Liver (tissue), 9 donors: Measurements from ENCODE around the gene DCPS. TPM values are rescaled to one million over a fixed set of nuclear protein-coding genes. Genes with fewer than 3 reads are reported as not detected.
A peak's percentile ranks its signal among the peaks of the same experiment; 100 is the strongest.
"Not testable (repeated sequence)": the region's sequence is repeated elsewhere in the genome, so short reads cannot be mapped to it uniquely, and the experiment has no call there.

Source experiments
- DNase-seq: peaks from one replicate; pipeline ENCODE4 v3.0.0-alpha.2; 2017; ENCODE audit warnings: low spot score
- H3K27ac ChIP-seq, 2 donors: one replicate each; pipeline ENCODE4 v1.7.0; 2013; ENCODE audit warnings: inconsistent platforms in 2 of 2, low read length in 2 of 2, control low read depth in 1 of 2, low read depth in 1 of 2, mild to moderate bottlenecking in 1 of 2
- H3K27me3 ChIP-seq, 4 donors: one replicate each; pipeline versions ENCODE4 v1.6.1 to v1.7.0; 2013; ENCODE audit warnings: low read length in 3 of 4, inconsistent platforms in 1 of 4, mild to moderate bottlenecking in 1 of 4, moderate library complexity in 1 of 4; ENCODE audit not compliant: control insufficient read depth in 4 of 4, insufficient read depth in 4 of 4
- H3K36me3 ChIP-seq, 4 donors: one replicate each; pipeline versions ENCODE4 v1.6.1 to v1.7.0; 2013; ENCODE audit warnings: low read length in 3 of 4, mild to moderate bottlenecking in 3 of 4, low read depth in 1 of 4, moderate library complexity in 1 of 4; ENCODE audit not compliant: control insufficient read depth in 4 of 4, insufficient read depth in 3 of 4
- H3K4me1 ChIP-seq, 4 donors: one replicate each; pipeline versions ENCODE4 v1.6.1 to v1.7.0; 2013; ENCODE audit warnings: low read length in 3 of 4, mild to moderate bottlenecking in 3 of 4, moderate library complexity in 1 of 4; ENCODE audit not compliant: control insufficient read depth in 4 of 4, insufficient read depth in 4 of 4
- H3K4me3 ChIP-seq, 3 donors: one replicate each; pipeline versions ENCODE4 v1.6.1 to v1.7.0; 2013; ENCODE audit warnings: low read length in 3 of 3, control low read depth in 1 of 3, low read depth in 1 of 3, mild to moderate bottlenecking in 1 of 3
- H3K9ac ChIP-seq, 2 donors: one replicate each; pipeline ENCODE4 v1.7.0; 2013; ENCODE audit warnings: low read length in 2 of 2, mild to moderate bottlenecking in 2 of 2, moderate library complexity in 2 of 2, control low read depth in 1 of 2, low read depth in 1 of 2
- H3K9me3 ChIP-seq, 4 donors: one replicate each; pipeline versions ENCODE4 v1.6.1 to v1.7.0; 2013; ENCODE audit warnings: low read length in 3 of 4; ENCODE audit not compliant: control insufficient read depth in 4 of 4
- EGR1 ChIP-seq, 2 donors: IDR thresholded peaks; 2 replicates each; pipeline ENCODE4 v1.6.1; 2016 to 2018; ENCODE audit warnings: antibody characterized with exemption in 2 of 2, low read depth in 2 of 2
- FOXA1 ChIP-seq: IDR thresholded peaks from 2 replicates; pipeline ENCODE4 v1.6.1; 2016; ENCODE audit warnings: antibody characterized with exemption
- GABPA ChIP-seq, 2 donors: IDR thresholded peaks in 1 of 2; conservative IDR thresholded peaks in 1 of 2; 2 replicates each; pipeline ENCODE4 v1.6.1; 2016; ENCODE audit warnings: antibody characterized with exemption in 2 of 2, mild to moderate bottlenecking in 1 of 2, moderate library complexity in 1 of 2
- HNF4A ChIP-seq, 2 donors: conservative IDR thresholded peaks; 2 replicates each; pipeline ENCODE4 v1.6.1; 2016; ENCODE audit warnings: antibody characterized with exemption in 2 of 2, mild to moderate bottlenecking in 2 of 2
- NR2F2 ChIP-seq: IDR thresholded peaks from 2 replicates; pipeline ENCODE4 v1.6.1; 2016; ENCODE audit warnings: antibody characterized with exemption
- RXRA ChIP-seq, 2 donors: IDR thresholded peaks; 2 replicates each; pipeline ENCODE4 v1.6.1; 2017 to 2018; ENCODE audit warnings: antibody characterized with exemption in 2 of 2, mild to moderate bottlenecking in 1 of 2
- TAF1 ChIP-seq: conservative IDR thresholded peaks from 2 replicates; pipeline ENCODE4 v1.6.1; 2016; ENCODE audit warnings: antibody characterized with exemption, mild to moderate bottlenecking
- WGBS: extraction: QIAGEN DNeasy Blood & Tissue Kit; methylation state at CpG from one replicate; pipeline ENCODE4 v1.1.7; 2013; 5-methylcytosine and 5-hydroxymethylcytosine counted together
- polyA plus RNA-seq, 2 donors: library from polyadenylated mRNA; stranded (reverse) in 1 of 2; unstranded in 1 of 2; fragments of 200-250 nt in 1 of 2; fragments of >200 nt in 1 of 2; fragmentation: Nextera tagmentation in 1 of 2; extraction: Ambion mirVana in 1 of 2; gene quantifications; one replicate each; pipeline versions ENCODE4 v1.2.1 to v1.2.3, GENCODE V29; 2013 to 2015
- total RNA-seq, 2 donors: library from RNA; depleted of rRNA; stranded (reverse); fragments of >200 nt; gene quantifications; one replicate each; pipeline ENCODE4 v1.2.3, GENCODE V29; 2014
- TF ChIP-seq, protein P1 (sequence below): IDR thresholded peaks from 2 replicates; pipeline ENCODE4 v1.6.1; 2016; ENCODE audit warnings: antibody characterized with exemption, mild to moderate bottlenecking
- TF ChIP-seq, protein P2 (sequence below): IDR thresholded peaks from 2 replicates; pipeline ENCODE4 v1.6.1; 2016; ENCODE audit warnings: antibody characterized with exemption
- TF ChIP-seq, protein P3 (sequence below): IDR thresholded peaks from 2 replicates; pipeline ENCODE4 v1.6.1; 2016; ENCODE audit warnings: antibody characterized with exemption
- TF ChIP-seq, protein P4 (sequence below): IDR thresholded peaks from 2 replicates; pipeline ENCODE4 v1.6.1; 2016; ENCODE audit warnings: antibody characterized with exemption
- donor health status: healthy.
- donor health status: healthy.
- donor health status: healthy.
- donor health status: healthy.
- donor health status: healthy.

The DCPS gene
- total and polyA plus RNA-seq, 4 donors = 5.6 to 61.0 (median 19.0) TPM

DNA sequence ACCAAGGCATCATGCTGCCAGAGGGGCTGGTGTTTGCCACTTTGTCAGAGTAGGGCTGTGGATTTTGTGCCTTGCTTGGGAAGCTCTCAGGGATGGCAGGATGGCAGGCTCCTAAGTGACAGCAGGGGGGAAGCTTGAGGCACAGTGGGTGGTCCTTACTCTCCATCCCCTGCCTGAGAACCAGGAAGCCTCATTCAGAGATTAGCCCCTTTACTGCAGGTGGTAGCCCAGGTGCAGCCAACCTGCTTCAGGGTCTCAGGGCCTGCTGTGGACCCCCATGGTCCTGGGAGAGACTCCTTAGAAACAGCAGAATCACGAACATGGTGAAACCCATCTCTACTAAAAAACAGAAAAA, 42.7 kb downstream of the DCPS start:
- Histone ChIP-seq H3K9me3 (no peaks in the 10 kb centered on the region), H3K4me1 (peaks cover 0 to 2% (median 0%) of the 10 kb centered on the region in 4 donors)
- no peak for DNase-seq

DNA sequence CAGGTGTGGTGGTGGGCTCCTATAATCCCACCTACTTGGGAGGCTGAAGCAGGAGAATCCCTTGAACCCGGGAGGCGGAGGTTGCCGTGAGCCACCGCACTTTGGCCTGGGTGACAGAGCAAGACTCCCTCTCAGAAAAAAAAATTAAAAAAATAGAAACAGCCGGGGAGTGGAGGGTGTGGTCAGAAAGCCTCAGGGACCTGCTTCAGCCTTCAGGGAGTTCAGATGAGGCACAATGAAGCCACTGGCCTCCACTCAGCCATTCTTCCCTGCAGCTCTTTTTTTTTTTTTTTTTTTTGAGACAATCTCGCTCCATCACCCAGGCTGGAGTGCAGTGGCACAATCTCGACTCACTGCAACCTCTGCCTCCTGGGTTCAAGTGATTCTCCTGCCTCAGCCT, 43.1 kb downstream of the DCPS start:
- peak overlapping the region; percentile 75 to 82 for H3K27ac ChIP-seq
- H3K9ac ChIP-seq = peak overlapping the region in 1 of 2 donors; percentile 27
- not testable (repeated sequence) for H3K27me3 ChIP-seq, DNase-seq, H3K4me3 ChIP-seq, H3K4me1 ChIP-seq, H3K9me3 ChIP-seq
- H3K36me3 ChIP-seq = peaks cover 10 to 42% (median 24%) of the 10 kb centered on the region in 4 donors
- 90% methylated on average over 7 of the region's 7 CpGs for WGBS

More for the DNA sequence above, 42.7 kb downstream of the DCPS start:
- Histone ChIP-seq H3K36me3 (peaks cover 10 to 45% (median 26%) of the 10 kb centered on the region in 4 donors), H3K9ac (peak overlapping the region in 1 of 2 donors; percentile 27), H3K27me3 (no peaks in the 10 kb centered on the region), H3K27ac (peak overlapping the region; percentile 75 to 82), H3K4me3 (no peak overlapping the region)
- WGBS = 96% methylated on average over 1 of the region's 1 CpG
- no peak for TF ChIP-seq TAF1
- no peak for TF ChIP-seq FOXA1
- no peak for TF ChIP-seq RXRA (IDR thresholded peaks at IDR 0.05)
- TF ChIP-seq NR2F2 = no peak
- TF ChIP-seq, protein P1, sequence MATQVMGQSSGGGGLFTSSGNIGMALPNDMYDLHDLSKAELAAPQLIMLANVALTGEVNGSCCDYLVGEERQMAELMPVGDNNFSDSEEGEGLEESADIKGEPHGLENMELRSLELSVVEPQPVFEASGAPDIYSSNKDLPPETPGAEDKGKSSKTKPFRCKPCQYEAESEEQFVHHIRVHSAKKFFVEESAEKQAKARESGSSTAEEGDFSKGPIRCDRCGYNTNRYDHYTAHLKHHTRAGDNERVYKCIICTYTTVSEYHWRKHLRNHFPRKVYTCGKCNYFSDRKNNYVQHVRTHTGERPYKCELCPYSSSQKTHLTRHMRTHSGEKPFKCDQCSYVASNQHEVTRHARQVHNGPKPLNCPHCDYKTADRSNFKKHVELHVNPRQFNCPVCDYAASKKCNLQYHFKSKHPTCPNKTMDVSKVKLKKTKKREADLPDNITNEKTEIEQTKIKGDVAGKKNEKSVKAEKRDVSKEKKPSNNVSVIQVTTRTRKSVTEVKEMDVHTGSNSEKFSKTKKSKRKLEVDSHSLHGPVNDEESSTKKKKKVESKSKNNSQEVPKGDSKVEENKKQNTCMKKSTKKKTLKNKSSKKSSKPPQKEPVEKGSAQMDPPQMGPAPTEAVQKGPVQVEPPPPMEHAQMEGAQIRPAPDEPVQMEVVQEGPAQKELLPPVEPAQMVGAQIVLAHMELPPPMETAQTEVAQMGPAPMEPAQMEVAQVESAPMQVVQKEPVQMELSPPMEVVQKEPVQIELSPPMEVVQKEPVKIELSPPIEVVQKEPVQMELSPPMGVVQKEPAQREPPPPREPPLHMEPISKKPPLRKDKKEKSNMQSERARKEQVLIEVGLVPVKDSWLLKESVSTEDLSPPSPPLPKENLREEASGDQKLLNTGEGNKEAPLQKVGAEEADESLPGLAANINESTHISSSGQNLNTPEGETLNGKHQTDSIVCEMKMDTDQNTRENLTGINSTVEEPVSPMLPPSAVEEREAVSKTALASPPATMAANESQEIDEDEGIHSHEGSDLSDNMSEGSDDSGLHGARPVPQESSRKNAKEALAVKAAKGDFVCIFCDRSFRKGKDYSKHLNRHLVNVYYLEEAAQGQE = no peak
- TF ChIP-seq, protein P2, sequence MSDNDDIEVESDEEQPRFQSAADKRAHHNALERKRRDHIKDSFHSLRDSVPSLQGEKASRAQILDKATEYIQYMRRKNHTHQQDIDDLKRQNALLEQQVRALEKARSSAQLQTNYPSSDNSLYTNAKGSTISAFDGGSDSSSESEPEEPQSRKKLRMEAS = no peak
- TF ChIP-seq, protein P3, sequence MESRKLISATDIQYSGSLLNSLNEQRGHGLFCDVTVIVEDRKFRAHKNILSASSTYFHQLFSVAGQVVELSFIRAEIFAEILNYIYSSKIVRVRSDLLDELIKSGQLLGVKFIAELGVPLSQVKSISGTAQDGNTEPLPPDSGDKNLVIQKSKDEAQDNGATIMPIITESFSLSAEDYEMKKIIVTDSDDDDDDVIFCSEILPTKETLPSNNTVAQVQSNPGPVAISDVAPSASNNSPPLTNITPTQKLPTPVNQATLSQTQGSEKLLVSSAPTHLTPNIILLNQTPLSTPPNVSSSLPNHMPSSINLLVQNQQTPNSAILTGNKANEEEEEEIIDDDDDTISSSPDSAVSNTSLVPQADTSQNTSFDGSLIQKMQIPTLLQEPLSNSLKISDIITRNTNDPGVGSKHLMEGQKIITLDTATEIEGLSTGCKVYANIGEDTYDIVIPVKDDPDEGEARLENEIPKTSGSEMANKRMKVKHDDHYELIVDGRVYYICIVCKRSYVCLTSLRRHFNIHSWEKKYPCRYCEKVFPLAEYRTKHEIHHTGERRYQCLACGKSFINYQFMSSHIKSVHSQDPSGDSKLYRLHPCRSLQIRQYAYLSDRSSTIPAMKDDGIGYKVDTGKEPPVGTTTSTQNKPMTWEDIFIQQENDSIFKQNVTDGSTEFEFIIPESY = no peak
- no peak for TF ChIP-seq GABPA (IDR thresholded peaks at IDR 0.05 in 1 of 2, conservative IDR thresholded peaks at IDR 0.05 in 1 of 2)
- TF ChIP-seq, protein P4, sequence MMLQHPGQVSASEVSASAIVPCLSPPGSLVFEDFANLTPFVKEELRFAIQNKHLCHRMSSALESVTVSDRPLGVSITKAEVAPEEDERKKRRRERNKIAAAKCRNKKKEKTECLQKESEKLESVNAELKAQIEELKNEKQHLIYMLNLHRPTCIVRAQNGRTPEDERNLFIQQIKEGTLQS = no peak
- TF ChIP-seq EGR1 (IDR thresholded peaks at IDR 0.05; ENCODE audit: low read depth in 2 of 2) = no peak
- TF ChIP-seq HNF4A (conservative IDR thresholded peaks at IDR 0.05) = no peak
